ENCODE results near the gene INO80C.

- TF ChIP-seq POLR2AphosphoS5 (IDR thresholded peaks at IDR 0.05; ENCODE audit: borderline replicate concordance, low read depth, low read length) (no peak), EZH2 (IDR thresholded peaks at IDR 0.05) (no peak), FOXP2 (optimal IDR thresholded peaks at IDR 0.05; ENCODE audit: control extremely low read depth, extremely low read length, insufficient read depth) (no peak)
Observed at GRCh38 chr18:35490894-35491699, 6.7 kb downstream of the INO80C start.
